WTC11 (cell line): ENCODE measurements around the gene CDC25A. TPM values are rescaled to one million over a fixed set of nuclear protein-coding genes. Genes with fewer than 3 reads are reported as not detected.
A peak's percentile ranks its signal among the peaks of the same experiment; 100 is the strongest.

Experiments used
- ATAC-seq: fragments of 200-7000 bp; cut with Tn5 transposase; 2 replicates; pipeline ENCODE4 v1.10.0; 2021; ENCODE audit warnings: mild to moderate bottlenecking, moderate library complexity
- CTCF ChIA-PET: fragments of 300-600 bp; sonication (Branson Sonifier 250); formaldehyde crosslinking; loops from one replicate; lab custom pipeline; 2021; ENCODE audit warnings: antibody characterized with exemption; lab: Charles Lee
- POLR2A ChIA-PET: fragments of 350-600 bp; sonication (Branson Sonifier 250); formaldehyde crosslinking; loops from one replicate; lab custom pipeline; 2021; ENCODE audit warnings: antibody characterized with exemption; lab: Charles Lee
- DNase-seq: peaks from one replicate; pipeline ENCODE4 v3.0.0; 2021; ENCODE audit warnings: low spot score
- H3K27ac Mint-ChIP-seq: 2 replicates; pipeline ENCODE4 v1.8.0; 2021; ENCODE audit warnings: mixed read lengths
- H3K27me3 Mint-ChIP-seq: 2 replicates; pipeline ENCODE4 v1.8.0; 2021; ENCODE audit warnings: low read depth, mild to moderate bottlenecking, moderate library complexity, mixed read lengths
- H3K36me3 Mint-ChIP-seq: 2 replicates; pipeline ENCODE4 v1.8.0; 2021; ENCODE audit warnings: mixed read lengths
- H3K4me1 Mint-ChIP-seq: 2 replicates; pipeline ENCODE4 v1.8.0; 2022; ENCODE audit warnings: mixed read lengths
- H3K4me3 Mint-ChIP-seq: 2 replicates; pipeline ENCODE4 v1.8.0; 2021; ENCODE audit warnings: mild to moderate bottlenecking, moderate library complexity, mixed read lengths
- H3K9me3 Mint-ChIP-seq: 2 replicates; pipeline ENCODE4 v1.8.0; 2021; ENCODE audit warnings: mixed read lengths
- AFF4 ChIP-seq: sonication (generic); formaldehyde crosslinking; IDR thresholded peaks from 2 replicates; pipeline ENCODE4 v1.8.1; 2023; ENCODE audit warnings: mild to moderate bottlenecking, missing genetic modification reagents, borderline replicate concordance
- AR ChIP-seq: fragments of 250-450 bp; sonication (Bioruptor Pico); IDR thresholded peaks from 2 replicates; pipeline ENCODE4 v1.9.0; 2021; ENCODE audit warnings: mild to moderate bottlenecking
- ATF3 ChIP-seq: sonication (generic); formaldehyde crosslinking; conservative IDR thresholded peaks from 2 replicates; pipeline ENCODE4 v1.8.1; 2022; ENCODE audit warnings: mild to moderate bottlenecking, missing genetic modification reagents
- ATF6 ChIP-seq: sonication (generic); formaldehyde crosslinking; IDR thresholded peaks from 2 replicates; pipeline ENCODE4 v1.8.1; 2023; ENCODE audit warnings: mild to moderate bottlenecking, missing genetic modification reagents
- CTCF ChIP-seq: fragments of 200-600 bp; IDR thresholded peaks from 2 replicates; pipeline ENCODE4 v1.8.0; 2022; ENCODE audit warnings: antibody characterized with exemption
- GTF2I ChIP-seq: fragments of 250-450 bp; sonication (Bioruptor Pico); conservative IDR thresholded peaks from 2 replicates; pipeline ENCODE4 v1.4.0; 2021; ENCODE audit warnings: mild to moderate bottlenecking
- MAX ChIP-seq: sonication (generic); formaldehyde crosslinking; IDR thresholded peaks from 2 replicates; pipeline ENCODE4 v1.8.0; 2022; ENCODE audit warnings: mild to moderate bottlenecking, missing genetic modification reagents
- OVOL2 ChIP-seq: fragments of 250-450 bp; sonication (Bioruptor Pico); IDR thresholded peaks from 2 replicates; pipeline ENCODE4 v1.9.0; 2021; ENCODE audit warnings: mild to moderate bottlenecking, borderline replicate concordance
- RELA ChIP-seq: sonication (generic); formaldehyde crosslinking; IDR thresholded peaks from 2 replicates; pipeline ENCODE4 v1.8.1; 2022; ENCODE audit warnings: missing genetic modification reagents, mild to moderate bottlenecking, borderline replicate concordance
- RORB ChIP-seq: fragments of 250-450 bp; sonication (Bioruptor Pico); IDR thresholded peaks from 2 replicates; pipeline ENCODE4 v1.9.0; 2021; ENCODE audit warnings: mild to moderate bottlenecking
- ZNF232 ChIP-seq: sonication (generic); formaldehyde crosslinking; IDR thresholded peaks from 2 replicates; pipeline ENCODE4 v1.8.0; 2022; ENCODE audit warnings: mild to moderate bottlenecking, missing genetic modification reagents
- ZNF317 ChIP-seq: sonication (generic); formaldehyde crosslinking; IDR thresholded peaks from 2 replicates; pipeline ENCODE4 v1.8.1; 2023; ENCODE audit warnings: low read depth, mild to moderate bottlenecking, moderate library complexity, missing genetic modification reagents, borderline replicate concordance
- ZNF512 ChIP-seq: sonication (generic); formaldehyde crosslinking; IDR thresholded peaks from 2 replicates; pipeline ENCODE4 v1.8.1; 2022; ENCODE audit warnings: missing genetic modification reagents, borderline replicate concordance
- total RNA-seq: library from RNA; stranded (reverse); gene quantifications from 3 replicates; pipeline ENCODE4 v1.2.3, GENCODE V29; 2021

The CDC25A gene
- total RNA-seq, 1 experiment from 2014 or later: 57.6 TPM

- Mint-ChIP-seq H3K27ac (no peak overlapping the region), H3K4me1 (no peaks in the 10 kb centered on the region), H3K4me3 (no peak overlapping the region), H3K27me3 (no peaks in the 10 kb centered on the region), H3K36me3 (peaks cover 93% of the 10 kb centered on the region), H3K9me3 (no peaks in the 10 kb centered on the region)
- ChIA-PET CTCF (interaction anchor here (1.0 kb wide), 1 partner anchor 256 kb away, joined by 4 read pairs; no protein-coding TSS in a partner anchor), POLR2A (no interaction called here)
- no peak for ATAC-seq
- no peak for DNase-seq
- TF ChIP-seq ATF6 (CRISPR knock-in tag) (no peak), RORB (no peak)
These were observed 8.2 kb downstream of the CDC25A start for GRCh38 chr3:48180021-48180420.

- ATAC-seq (no peak), DNase-seq (no peak)
- Mint-ChIP-seq H3K27me3 (no peaks in the 10 kb centered on the region), H3K27ac (no peak overlapping the region), H3K9me3 (no peaks in the 10 kb centered on the region), H3K4me1 (no peaks in the 10 kb centered on the region), H3K36me3 (peaks cover 89% of the 10 kb centered on the region), H3K4me3 (no peak overlapping the region)
- no peak for TF ChIP-seq MAX
- POLR2A ChIA-PET: interaction anchor here (0.5 kb wide), 1 partner anchor 330 kb away, joined by 3 read pairs; no protein-coding TSS in a partner anchor
- CTCF ChIA-PET: interaction anchor here (1.4 kb wide), 1 partner anchor 27 kb away, joined by 4 read pairs; no protein-coding TSS in a partner anchor
These were observed 10.1 kb downstream of the CDC25A start for GRCh38 chr3:48178072-48178471.

- Mint-ChIP-seq H3K27ac (peak overlapping the region; percentile 34; the same call in 1 of the 2 replicates), H3K36me3 (peaks cover 40% of the 10 kb centered on the region), H3K4me1 (peaks cover 8% of the 10 kb centered on the region), H3K9me3 (no peaks in the 10 kb centered on the region), H3K4me3 (no peak overlapping the region), H3K27me3 (no peaks in the 10 kb centered on the region)
- CTCF ChIA-PET: interaction anchor here (0.6 to 2.6 kb wide), 47 partner anchors 9 to 638 kb away, joined by 3 to 41 read pairs (median 5); partner anchors contain the start of gene CDC25A
- POLR2A ChIA-PET: interaction anchor here (1.0 to 1.4 kb wide), 2 partner anchors 30 to 78 kb away, joined by 5 to 6 read pairs; partner anchors contain the start of gene CDC25A
- ATAC-seq (peak; percentile 69), DNase-seq (peak; percentile 82)
- TF ChIP-seq CTCF (peak; percentile 78), GTF2I (CRISPR knock-in tag) (no peak)
These were observed 30.3 kb downstream of the CDC25A start for GRCh38 chr3:48157950-48158376.

- Mint-ChIP-seq H3K4me1 (peaks cover 8% of the 10 kb centered on the region), H3K27me3 (no peaks in the 10 kb centered on the region), H3K27ac (peak overlapping the region; percentile 34), H3K36me3 (peaks cover 39% of the 10 kb centered on the region), H3K4me3 (no peak overlapping the region), H3K9me3 (no peaks in the 10 kb centered on the region)
- no peak for ATAC-seq
- ChIA-PET POLR2A (interaction anchor here (1.0 to 1.4 kb wide), 2 partner anchors 31 to 78 kb away, joined by 5 to 6 read pairs; partner anchors contain the start of gene CDC25A), CTCF (interaction anchor here (0.6 to 2.6 kb wide), 44 partner anchors 9 to 637 kb away, joined by 3 to 41 read pairs (median 5); partner anchors contain the start of gene CDC25A)
- no peak for DNase-seq
- TF ChIP-seq ZNF317 (CRISPR knock-in tag) (no peak), AFF4 (no peak), ZNF512 (CRISPR knock-in tag) (no peak), OVOL2 (no peak), AR (CRISPR knock-in tag) (no peak), ATF3 (no peak), RELA (CRISPR knock-in tag) (no peak), ZNF232 (CRISPR knock-in tag) (no peak)
These were observed 30.9 kb downstream of the CDC25A start for GRCh38 chr3:48157202-48157840.
